HG03103 (cell line): ENCODE measurements around the gene NDUFB2.
"Not testable (repeated sequence)": the region's sequence is repeated elsewhere in the genome, so short reads cannot be mapped to it uniquely, and the experiment has no call there.

Experiments
- ATAC-seq: cut with Tn5 transposase; IDR thresholded peaks from one replicate; pipeline ENCODE4 v1.9.1; 2021; ENCODE audit warnings: low read depth; ENCODE audit not compliant: unreplicated experiment

Gene NDUFB2

GRCh38 chr7:140688341-140688740 lies 8.2 kb upstream of the NDUFB2 start:
- no peak for ATAC-seq

- ATAC-seq = no peak
These were observed 7.0 kb upstream of the NDUFB2 start for GRCh38 chr7:140689199-140690152.

GRCh38 chr7:140691376-140692045 lies 5.0 kb upstream of the NDUFB2 start:
- ATAC-seq = no peak

DNA sequence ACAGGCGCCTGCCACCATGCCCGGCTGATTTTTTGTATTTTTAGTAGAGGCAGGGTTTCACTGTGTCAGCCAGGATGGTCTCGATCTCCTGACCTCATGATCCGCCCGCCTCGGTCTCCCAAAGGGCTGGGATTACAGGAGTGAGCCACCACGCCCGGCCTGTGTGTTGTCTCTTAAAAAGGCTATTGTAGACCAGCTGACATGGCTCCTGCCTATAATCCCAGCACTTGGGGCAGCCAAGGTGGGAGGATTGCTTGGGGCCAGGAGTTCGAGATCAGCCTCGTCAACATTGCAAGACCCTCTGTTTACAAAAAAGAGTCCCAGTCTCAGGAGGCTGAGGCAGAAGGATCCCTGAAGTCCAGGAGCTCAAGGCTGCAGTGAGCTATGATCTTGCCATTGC lies 2.7 kb upstream of the NDUFB2 start:
- not testable (repeated sequence) for ATAC-seq

DNA sequence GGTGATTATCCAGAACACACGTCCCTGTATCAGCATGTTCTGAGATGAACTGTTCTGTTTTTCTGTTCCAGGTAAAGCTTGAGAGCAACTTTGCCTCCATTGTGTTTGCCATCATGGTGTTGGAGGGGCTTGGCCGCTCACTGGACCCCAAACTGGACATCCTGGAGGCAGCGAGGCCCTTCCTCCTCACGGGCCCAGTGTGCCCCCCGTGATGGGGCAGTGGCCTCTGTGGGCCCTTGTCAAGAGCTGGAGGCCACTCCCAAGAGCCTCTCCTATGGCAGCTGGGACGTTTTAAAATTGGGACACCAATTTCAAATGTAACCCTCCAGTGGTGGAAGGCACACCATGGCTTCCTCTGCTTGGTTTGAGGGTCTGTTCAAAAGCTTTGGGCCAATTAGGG lies 1.9 kb upstream of the NDUFB2 start:
- ATAC-seq = no peak

GRCh38 chr7:140695381-140695780 lies 1.1 kb upstream of the NDUFB2 start:
- no peak for ATAC-seq

- no peak for ATAC-seq
These were observed 356 bp upstream of the NDUFB2 start for GRCh38 chr7:140696024-140696679.

DNA sequence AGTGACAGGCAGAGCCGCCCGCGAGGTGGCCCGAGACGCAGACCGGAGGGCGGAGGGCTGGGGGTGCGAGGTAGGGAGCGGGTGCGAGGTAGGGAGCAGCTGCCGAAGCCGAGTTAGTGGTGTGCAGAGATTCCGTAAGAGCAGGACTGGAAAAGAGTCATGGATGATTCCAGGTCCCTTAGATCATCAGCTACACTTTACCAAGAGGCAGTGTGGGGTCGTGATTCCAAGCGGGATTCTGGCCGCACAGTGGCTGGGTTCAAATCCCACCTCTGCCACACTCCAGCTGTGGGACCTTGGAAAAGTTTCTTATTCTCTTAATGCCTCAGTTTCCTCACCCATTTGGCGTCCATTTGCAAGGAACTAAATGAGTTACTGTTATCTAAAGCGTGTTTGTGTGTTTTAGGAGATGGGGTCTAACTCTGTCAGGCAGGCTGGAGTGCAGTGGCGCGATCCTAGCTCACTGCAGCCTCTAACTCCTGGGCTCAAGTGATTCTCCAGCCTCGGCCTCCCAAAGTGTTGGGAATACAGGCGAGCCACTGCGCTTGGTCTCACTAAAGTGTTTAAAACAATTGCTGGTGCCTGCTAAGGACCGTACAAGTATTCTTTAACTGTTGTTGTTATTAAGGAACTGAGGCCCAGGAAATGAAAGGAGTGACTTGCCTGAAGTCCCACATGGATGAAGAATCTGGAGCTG lies 1.1 kb downstream of the NDUFB2 start:
- no peak for ATAC-seq

DNA sequence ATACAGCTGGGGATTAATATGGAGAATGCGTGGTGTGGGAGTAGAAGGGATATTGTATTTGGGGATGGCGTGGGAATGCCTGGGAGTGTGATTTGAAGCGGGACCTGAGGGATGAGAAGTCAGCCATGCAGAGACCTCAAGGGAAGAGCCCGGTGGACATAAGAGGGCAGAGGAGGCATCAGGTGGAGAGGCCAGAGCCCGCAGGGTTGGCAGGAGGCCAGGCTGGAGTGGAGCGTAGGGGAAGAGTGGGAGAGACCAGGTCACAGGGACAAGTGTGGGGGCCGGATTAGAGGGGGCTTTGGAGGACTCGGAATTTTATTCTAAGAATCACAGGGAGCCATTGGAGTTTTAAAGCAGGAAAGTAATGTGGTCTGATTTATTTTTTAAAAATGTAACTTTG lies 2.0 kb downstream of the NDUFB2 start:
- ATAC-seq = no peak

GRCh38 chr7:140702774-140703173 lies 6.3 kb downstream of the NDUFB2 start:
- ATAC-seq = no peak

GRCh38 chr7:140704205-140704604 lies 7.7 kb downstream of the NDUFB2 start:
- ATAC-seq = no peak

GRCh38 chr7:140707132-140707531 lies 10.6 kb downstream of the NDUFB2 start:
- no peak for ATAC-seq

DNA sequence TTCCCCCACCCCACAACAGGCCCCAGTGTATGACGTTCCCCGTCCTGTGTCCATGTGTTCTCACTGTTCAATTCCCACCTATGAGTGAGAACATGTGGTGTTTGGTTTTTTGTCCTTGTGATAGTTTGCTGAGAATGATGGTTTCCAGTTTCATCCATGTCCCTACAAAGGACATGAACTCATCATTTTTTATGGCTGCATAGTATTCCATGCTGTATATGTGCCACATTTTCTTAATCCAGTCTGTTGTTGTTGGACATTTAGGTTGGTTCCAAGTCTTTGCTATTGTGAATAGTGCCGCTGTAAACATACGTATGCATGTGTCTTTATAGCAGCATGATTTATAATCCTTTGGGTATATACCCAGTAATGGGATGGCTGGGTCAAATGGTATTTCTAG lies 12.3 kb downstream of the NDUFB2 start:
- not testable (repeated sequence) for ATAC-seq

- ATAC-seq = not testable (repeated sequence)
These were observed 15.9 kb downstream of the NDUFB2 start for GRCh38 chr7:140712392-140712791.

GRCh38 chr7:140714331-140715040 lies 18.0 kb downstream of the NDUFB2 start:
- no peak for ATAC-seq

DNA sequence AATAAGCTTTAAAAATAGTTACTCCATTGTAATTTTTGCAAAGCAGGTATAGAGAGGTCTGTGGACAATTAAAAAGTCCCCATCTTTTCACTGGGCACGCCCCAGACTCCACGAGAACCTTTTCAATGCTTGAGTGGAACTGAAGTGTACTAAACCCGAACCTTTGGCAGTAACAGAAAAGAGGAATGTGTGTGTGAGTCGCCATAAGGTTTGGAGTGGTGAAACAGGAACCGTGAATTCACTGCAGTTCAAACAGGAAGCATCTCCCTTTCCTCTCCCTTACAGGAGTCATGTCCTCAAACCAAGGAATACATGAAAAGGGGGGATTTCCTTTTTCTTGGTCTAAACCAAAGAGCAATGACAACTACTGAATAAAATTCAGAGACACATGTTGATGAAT lies 23.2 kb downstream of the NDUFB2 start:
- ATAC-seq = no peak

GRCh38 chr7:140722254-140722653 lies 25.7 kb downstream of the NDUFB2 start:
- no peak for ATAC-seq

- ATAC-seq = no peak
These were observed 26.5 kb downstream of the NDUFB2 start for GRCh38 chr7:140723006-140723405.

DNA sequence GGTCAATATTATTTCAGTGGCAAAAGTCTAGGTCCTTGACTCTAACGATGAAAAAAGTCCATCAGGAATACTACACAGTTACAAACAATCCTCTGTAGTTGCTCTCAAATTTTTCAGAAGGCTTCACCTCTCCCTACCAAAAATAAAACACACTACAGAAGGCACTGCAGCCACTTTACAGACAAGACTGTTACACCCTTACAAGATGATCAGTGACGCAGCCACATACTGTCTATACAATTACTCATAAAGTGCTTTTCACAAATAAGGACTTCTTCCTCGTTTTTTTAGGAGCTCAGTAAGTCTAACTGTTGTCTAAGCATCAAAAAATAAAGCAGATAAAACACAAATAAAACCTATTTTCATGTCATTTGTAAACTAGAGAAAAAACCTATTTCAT lies 27.1 kb downstream of the NDUFB2 start:
- ATAC-seq = no peak

DNA sequence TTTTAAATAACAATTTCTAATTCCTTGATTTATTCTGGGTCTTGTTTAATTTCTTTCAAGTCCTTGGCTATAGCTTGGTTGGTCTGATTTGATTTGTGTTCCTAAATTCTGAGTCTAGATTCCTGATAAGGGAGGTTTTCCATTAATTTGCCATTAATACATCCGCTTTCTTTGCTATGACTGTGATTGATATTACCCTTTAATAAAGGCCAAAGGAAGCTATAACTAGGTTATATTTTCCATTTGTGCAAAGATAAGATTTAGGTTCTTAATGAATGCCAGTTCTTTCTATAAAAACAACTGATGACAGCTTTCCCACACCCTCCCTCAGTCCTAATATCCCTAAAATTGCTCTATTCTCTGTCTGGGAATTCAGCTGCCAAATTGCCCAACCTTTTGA lies 28.2 kb downstream of the NDUFB2 start:
- ATAC-seq = no peak
